Stimulated activated CD4-positive, alpha-beta T cell treated with anti-CD3 and anti-CD28 coated beads, Interleukin-2, amount 100 ng/mL, for 48 hours (primary cell): ENCODE measurements around the gene RDH13.
"Not testable (repeated sequence)": the region's sequence is repeated elsewhere in the genome, so short reads cannot be mapped to it uniquely, and the experiment has no call there.

Experiments
- DNase-seq, 2 donors: peaks; one replicate each; pipeline ENCODE4 v3.0.0-alpha.2; 2020

RDH13 gene

GRCh38 chr19:55075371-55075998, 12.5 kb upstream of the RDH13 start, which contains the start of gene EPS8L1:
EPS8L1 (plus strand) TSS chr19:55075869; CDS start chr19:55076445, 576 bp downstream.
- no peak for DNase-seq

DNA sequence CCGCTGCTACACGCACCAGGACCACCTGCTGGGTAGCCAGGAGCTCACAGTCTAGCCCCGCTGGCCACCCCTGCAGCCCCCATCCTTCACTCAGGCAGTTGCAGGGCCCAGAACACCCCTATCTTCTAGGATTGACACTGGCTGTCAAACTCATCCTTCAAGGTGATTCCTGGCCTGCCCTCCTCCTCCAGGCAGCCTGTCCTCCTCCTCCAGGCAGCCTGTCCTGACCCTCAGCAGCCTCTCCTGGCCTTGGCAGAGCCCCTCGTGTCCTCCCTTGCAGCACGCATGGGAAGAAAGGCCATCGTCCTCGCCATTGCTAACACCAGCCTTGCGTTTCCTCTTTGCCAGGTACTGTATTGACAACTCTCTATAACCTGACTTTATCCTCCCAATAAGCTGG, 9.0 kb upstream of the RDH13 start:
- no peak for DNase-seq

GRCh38 chr19:55071129-55071502, 8.2 kb upstream of the RDH13 start:
- no peak for DNase-seq

DNA sequence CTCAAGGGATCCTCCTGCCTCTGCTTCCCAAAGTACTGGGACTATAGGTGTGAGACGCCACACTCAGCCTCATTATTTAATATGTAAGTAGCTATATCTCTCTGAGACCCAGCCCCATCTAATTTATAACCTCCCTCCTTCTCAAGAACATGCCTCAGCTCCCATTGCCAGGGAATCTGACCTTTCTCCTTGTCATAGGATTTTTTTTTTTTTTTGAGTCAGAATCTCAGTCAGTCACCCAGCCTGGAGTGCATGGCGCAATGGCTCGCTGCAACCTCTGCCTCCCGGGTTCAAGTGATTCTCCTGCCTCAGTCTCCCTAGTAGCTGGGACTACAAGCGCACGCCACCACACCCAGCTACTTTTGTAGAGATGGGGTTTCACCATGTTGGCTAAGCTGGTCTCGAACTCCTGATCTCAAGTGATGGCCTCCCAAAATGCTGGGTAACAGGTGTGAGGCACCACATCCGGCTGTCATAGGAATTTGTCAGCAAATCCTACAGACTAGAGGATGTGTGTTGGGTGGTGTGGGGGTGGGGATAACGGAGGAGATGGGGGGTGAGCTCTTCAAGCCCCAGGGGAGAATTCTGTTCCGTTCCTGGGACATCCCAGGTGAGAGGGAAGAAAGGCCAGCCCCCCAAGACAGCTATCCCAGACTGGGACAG, 7.6 kb upstream of the RDH13 start:
- DNase-seq: no peak

GRCh38 chr19:55069865-55070197, 6.9 kb upstream of the RDH13 start:
- no peak for DNase-seq

- no peak for DNase-seq
These were observed 6.3 kb upstream of the RDH13 start for GRCh38 chr19:55068950-55069864.

GRCh38 chr19:55067869-55068268, 4.9 kb upstream of the RDH13 start:
- DNase-seq: no peak

DNA sequence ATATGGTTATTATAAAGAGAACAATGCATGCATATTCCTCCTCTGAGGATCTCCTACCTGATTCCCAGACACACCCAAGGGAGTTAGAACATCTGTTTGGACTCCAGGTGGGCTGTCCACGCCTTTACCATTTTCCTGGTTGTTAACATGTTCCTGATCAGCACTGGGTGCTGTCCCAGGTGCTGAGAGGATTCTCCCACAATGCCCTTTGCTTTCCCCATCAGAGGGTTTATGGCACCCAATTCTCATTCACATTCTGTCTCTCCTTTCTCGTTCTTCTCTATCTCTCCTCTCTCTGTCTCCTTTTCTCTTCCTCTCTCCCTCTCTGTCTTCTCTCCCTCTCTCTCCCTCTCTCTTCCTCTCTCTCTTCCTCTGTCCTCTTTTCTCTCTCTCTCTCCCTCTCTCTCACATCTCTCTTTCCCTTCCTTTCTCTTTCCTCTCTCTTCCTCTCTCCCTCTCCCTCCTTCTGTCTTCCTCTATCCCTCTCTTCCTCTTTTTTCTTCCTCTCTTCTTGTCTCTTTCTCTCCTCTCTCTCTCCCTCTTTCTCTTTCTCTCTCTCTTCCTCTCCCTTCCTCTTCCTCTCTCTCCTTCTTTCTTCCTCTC, 3.3 kb upstream of the RDH13 start:
- no peak for DNase-seq

- DNase-seq: not testable (repeated sequence)
These were observed 2.6 kb upstream of the RDH13 start for GRCh38 chr19:55065516-55065915.

GRCh38 chr19:55063492-55063843, 520 bp upstream of the RDH13 start:
- DNase-seq: no peak

GRCh38 chr19:55060287-55060686, 2.7 kb downstream of the RDH13 start:
- DNase-seq: not testable (repeated sequence)

DNA sequence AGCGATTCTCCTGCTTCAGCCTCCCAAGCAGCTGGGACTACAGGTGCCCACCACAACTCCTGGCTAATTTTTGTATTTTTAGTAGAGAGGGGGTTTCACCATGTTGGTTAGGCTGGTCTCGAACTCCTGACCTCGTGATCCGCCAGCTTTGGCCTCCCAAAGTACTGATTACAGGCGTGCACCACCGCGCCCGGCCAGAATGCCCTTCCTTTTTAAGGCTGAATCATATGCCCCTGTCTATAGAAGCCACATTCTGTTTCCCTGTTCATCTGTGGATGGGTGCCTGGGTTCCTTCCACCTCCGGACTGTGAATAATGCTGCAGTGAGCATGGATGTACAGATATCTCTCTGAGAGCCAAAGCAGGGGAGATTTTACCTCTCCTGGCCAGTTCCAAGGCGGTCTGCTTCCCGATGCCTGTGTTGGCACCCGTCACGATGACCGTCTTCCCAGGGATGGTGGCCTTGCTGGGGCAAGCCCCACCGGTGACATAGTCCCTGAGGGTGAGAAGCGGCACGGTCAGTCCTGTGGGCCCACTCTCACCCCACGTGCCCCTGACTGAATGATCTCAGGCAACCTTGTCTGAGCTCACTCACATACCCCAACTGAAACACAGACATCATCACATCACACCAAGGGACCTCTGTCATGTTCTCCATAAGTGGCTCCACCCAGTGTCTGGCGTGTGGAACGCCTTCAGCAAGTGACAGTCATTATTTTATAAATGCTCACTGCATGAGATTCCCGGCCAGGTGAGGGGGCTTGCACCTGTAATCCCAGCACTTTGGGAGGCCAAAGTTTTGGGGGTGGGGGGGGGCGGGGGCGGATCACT, 4.0 kb downstream of the RDH13 start:
- DNase-seq: no peak

GRCh38 chr19:55056827-55057226, 6.1 kb downstream of the RDH13 start:
- DNase-seq: no peak

- DNase-seq: no peak
These were observed 9.2 kb downstream of the RDH13 start for GRCh38 chr19:55053735-55054134.

DNA sequence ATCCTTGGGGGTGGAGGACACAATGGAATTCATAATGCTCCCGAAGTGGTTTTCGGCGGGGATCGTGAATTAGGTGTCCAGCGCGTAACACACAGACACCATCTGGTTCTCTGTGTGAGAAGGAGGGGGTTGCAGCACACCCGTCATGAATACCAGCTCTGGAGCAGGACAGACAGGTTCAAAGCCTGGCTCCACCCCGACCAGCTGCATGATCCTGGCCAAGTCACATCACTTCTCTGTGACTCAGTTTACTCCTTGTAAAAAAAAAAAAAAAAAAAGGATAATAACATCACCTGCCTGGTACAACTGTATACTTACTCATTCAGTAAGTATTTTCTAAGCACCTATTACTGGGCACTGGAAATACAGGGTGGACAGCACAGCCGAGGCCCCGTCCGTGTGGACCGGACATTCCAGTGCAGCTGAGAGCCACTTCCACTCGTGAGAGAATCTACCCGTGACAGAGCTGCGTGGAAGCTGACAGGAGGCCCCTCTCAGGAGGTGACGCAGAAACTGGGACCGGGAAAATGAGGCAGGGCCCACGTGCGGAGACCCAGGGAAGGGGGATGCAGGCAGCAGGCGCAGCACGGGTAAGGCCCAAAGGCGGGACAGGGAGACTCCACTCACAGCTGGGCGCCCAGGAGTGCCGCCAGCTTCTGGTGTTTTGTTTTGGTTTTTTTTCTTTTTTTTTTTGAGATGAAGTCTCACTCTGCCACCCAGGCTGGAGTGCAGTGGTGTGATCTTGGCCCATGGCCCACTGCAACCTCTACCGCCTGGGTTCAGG, 12.0 kb downstream of the RDH13 start:
- no peak for DNase-seq

- no peak for DNase-seq
These were observed 14.5 kb downstream of the RDH13 start for GRCh38 chr19:55048446-55048845.

DNA sequence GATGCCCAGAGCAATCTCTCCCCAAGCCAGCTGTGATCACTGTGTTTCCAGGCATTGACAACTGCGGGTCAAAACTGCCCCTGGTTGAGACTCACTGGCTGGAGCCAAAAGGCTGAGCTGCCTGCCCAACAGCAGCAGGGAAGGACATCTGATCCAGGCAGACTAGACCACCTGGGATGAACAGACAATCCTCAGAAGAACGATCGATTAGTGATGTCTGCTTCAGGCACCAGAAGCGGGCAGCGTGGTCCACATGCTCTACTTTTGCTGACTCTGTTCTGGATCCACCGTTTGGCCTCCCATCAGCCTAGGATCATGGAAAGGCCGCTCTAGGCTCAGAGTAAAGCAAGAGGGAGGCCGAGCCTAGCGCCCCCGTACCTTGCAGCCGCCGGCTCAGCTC, 15.0 kb downstream of the RDH13 start:
- no peak for DNase-seq

DNA sequence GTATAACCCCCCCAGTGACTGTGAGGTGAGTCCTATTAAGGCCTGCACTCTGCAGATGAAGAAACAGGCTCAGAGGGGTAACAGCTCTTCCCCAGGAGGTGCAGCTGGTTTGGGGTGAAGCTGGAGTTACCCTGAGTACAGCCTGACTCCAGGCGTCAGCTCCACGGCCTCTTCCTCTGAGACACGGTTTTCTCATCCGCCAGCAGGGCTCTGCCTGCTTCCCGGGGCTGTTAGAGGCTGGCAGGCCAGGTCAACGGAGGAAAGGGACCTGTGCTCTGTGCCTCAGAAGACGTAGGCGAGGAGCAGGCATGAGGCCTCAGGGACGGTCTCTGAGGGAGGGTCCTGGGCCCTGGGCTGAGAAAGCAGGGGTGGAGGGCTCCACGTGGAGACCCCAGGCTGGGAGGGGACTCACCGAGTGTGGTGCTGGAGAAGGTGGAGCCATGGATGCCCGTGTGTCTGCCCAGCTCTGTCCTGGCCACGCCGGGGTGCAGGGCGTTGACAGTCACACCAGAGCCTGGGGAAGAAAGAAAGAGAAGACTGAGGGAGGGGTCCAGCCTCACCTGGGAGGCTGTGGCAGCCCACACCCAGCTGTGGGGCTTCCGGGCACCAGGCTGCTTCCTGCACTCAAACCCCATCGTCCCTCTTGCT, 15.8 kb downstream of the RDH13 start:
- DNase-seq: no peak

GRCh38 chr19:55044771-55045716, 17.9 kb downstream of the RDH13 start:
- no peak for DNase-seq

GRCh38 chr19:55044286-55044685, 18.7 kb downstream of the RDH13 start:
- DNase-seq: no peak
